ENCODE results near the gene C1orf52. TPM values are rescaled to one million over a fixed set of nuclear protein-coding genes. Genes with fewer than 3 reads are reported as not detected.

The C1orf52 gene
- total RNA-seq, 1 donor from 2014 or later = 32.2 TPM

DNA sequence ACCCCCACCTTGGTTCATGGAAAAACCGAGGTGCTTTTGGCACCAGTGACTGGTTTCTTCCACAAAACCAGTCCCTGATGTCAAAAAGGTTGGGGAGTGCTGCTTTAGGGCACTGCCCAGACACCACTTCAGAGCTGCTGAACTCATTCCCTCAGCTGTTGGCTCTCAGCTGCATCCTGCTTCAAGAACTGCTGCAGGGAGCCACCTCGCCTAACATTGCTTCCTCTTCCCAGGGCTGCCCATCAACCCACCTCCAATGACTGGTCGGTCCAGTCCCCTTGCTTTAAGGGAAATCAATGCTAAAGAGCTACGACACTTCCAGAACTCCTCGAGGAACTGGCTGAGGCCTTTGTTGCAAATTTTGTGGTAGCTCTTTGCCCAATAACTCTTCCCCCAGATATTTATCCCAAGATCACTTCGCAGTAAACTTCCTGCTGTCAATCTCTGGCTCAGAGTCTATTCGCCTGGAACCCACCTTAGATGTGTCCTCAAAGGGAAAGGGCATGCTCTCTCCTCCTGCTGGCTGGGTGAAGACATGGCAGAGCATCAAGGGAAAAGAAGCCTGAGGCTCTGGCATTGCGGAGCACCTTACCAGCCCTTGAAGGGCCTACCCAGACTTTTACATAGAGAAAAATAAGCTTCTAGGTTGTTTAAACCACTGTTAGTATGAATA is 29.0 kb downstream of the C1orf52 start:
- DNase-seq (ENCODE audit: extremely low spot score, unreplicated experiment) = no peak

GRCh38 chr1:85229574-85230097 is 29.8 kb downstream of the C1orf52 start:
- H3K4me1 Mint-ChIP-seq (ENCODE audit: unreplicated experiment) = peaks cover 12% of the 10 kb centered on the region
- no peaks in the 10 kb centered on the region for H3K36me3 Mint-ChIP-seq (ENCODE audit: unreplicated experiment)
- no peaks in the 10 kb centered on the region for H3K27me3 Mint-ChIP-seq (ENCODE audit: unreplicated experiment)
- H3K4me3 Mint-ChIP-seq (ENCODE audit: unreplicated experiment) = no peak overlapping the region
- H3K27ac Mint-ChIP-seq (ENCODE audit: unreplicated experiment) = no peak overlapping the region
- TF ChIP-seq CTCF (IDR thresholded peaks at IDR 0.05) = no peak
- no peak for DNase-seq (ENCODE audit: extremely low spot score, unreplicated experiment)
- H3K9me3 Mint-ChIP-seq (ENCODE audit: unreplicated experiment) = no peaks in the 10 kb centered on the region

More for the DNA sequence above, 29.0 kb downstream of the C1orf52 start:
- peak; percentile 23 for TF ChIP-seq CTCF (IDR thresholded peaks at IDR 0.05)
- Mint-ChIP-seq H3K4me3 (ENCODE audit: unreplicated experiment) (no peak overlapping the region), H3K27me3 (ENCODE audit: unreplicated experiment) (no peaks in the 10 kb centered on the region), H3K9me3 (ENCODE audit: unreplicated experiment) (no peaks in the 10 kb centered on the region), H3K36me3 (ENCODE audit: unreplicated experiment) (no peaks in the 10 kb centered on the region), H3K27ac (ENCODE audit: unreplicated experiment) (no peak overlapping the region), H3K4me1 (ENCODE audit: unreplicated experiment) (peaks cover 6% of the 10 kb centered on the region)

- no peak for DNase-seq (ENCODE audit: extremely low spot score, unreplicated experiment)
- no peak for TF ChIP-seq CTCF (IDR thresholded peaks at IDR 0.05)
- Mint-ChIP-seq H3K4me1 (ENCODE audit: unreplicated experiment) (peaks cover 17% of the 10 kb centered on the region), H3K27ac (ENCODE audit: unreplicated experiment) (no peak overlapping the region), H3K9me3 (ENCODE audit: unreplicated experiment) (no peaks in the 10 kb centered on the region), H3K27me3 (ENCODE audit: unreplicated experiment) (no peaks in the 10 kb centered on the region), H3K4me3 (ENCODE audit: unreplicated experiment) (no peak overlapping the region), H3K36me3 (ENCODE audit: unreplicated experiment) (no peaks in the 10 kb centered on the region)
These were observed 30.5 kb downstream of the C1orf52 start for GRCh38 chr1:85228972-85229371.

GRCh38 chr1:85225624-85226380 is 33.7 kb downstream of the C1orf52 start:
- DNase-seq (ENCODE audit: extremely low spot score, unreplicated experiment) = no peak
- Mint-ChIP-seq H3K27ac (ENCODE audit: unreplicated experiment) (no peak overlapping the region), H3K36me3 (ENCODE audit: unreplicated experiment) (no peaks in the 10 kb centered on the region), H3K9me3 (ENCODE audit: unreplicated experiment) (no peaks in the 10 kb centered on the region), H3K4me3 (ENCODE audit: unreplicated experiment) (no peak overlapping the region), H3K27me3 (ENCODE audit: unreplicated experiment) (peaks cover 3% of the 10 kb centered on the region), H3K4me1 (ENCODE audit: unreplicated experiment) (peaks cover 23% of the 10 kb centered on the region)
- TF ChIP-seq CTCF (IDR thresholded peaks at IDR 0.05) = no peak

Data from osteocyte (in vitro differentiated cells).